Measurements from ENCODE around the gene CRACR2A. TPM values are rescaled to one million over a fixed set of nuclear protein-coding genes. Genes with fewer than 3 reads are reported as not detected.
A peak's percentile ranks its signal among the peaks of the same experiment; 100 is the strongest.

CRACR2A gene
- polyA plus RNA-seq, 3 donors = 2.8 to 10.7 (median 5.8) TPM

- H2AFZ ChIP-seq (ENCODE audit: insufficient read depth, low read depth, low read length, poor library complexity, severe bottlenecking) = peak overlapping the region; percentile 71
- Mint-ChIP-seq H3K36me3 (peaks cover 0 to 19% of the 10 kb centered on the region in 2 donors), H3K4me3 (peak overlapping the region; percentile 77 to 93), H3K4me1 (peaks cover 52% of the 10 kb centered on the region), H3K9me3 (peaks cover 0 to 1% (median 0%) of the 10 kb centered on the region in 7 donors), H3K27ac (peak overlapping the region; percentile 92 to 98 (median 94)), H3K27me3 (ENCODE audit: low read depth in 3 of 3) (peaks cover 0 to 6% (median 3%) of the 10 kb centered on the region in 3 donors)
- H4K20me1 ChIP-seq (ENCODE audit: insufficient read depth, low read length) = no peaks in the 10 kb centered on the region
- TF ChIP-seq CTCF (IDR thresholded peaks at IDR 0.05) = no peak
- peak overlapping the region; percentile 97 for H3K4me2 ChIP-seq (replicated peaks; ENCODE audit: extremely low read depth, low read length, poor library complexity, severe bottlenecking)
- intact Hi-C loops (cut with micrococcal nuclease) = loop anchor here in 1 of 2 donors (5.0 kb wide), 1 partner anchor 90 kb away; no protein-coding TSS in a partner anchor
- no peaks in the 10 kb centered on the region for H3K9me3 ChIP-seq (replicated peaks in 1 of 2; ENCODE audit: control insufficient read depth in 1 of 2, insufficient read depth in 1 of 2, low read length in 2 of 2)
- peak overlapping the region; percentile 90 for H3K9ac ChIP-seq (ENCODE audit: insufficient read depth, low read length, poor library complexity, severe bottlenecking)
- H3K27ac ChIP-seq (ENCODE audit: low read depth in 1 of 2, low read length in 2 of 2) = peak overlapping the region; percentile 95
- H3K27me3 ChIP-seq (ENCODE audit: control insufficient read depth in 2 of 2, insufficient read depth in 2 of 2, low read length in 2 of 2) = no peaks in the 10 kb centered on the region
- WGBS (ENCODE audit: insufficient coverage) = 3% methylated on average over 16 of the region's 18 CpGs
- peaks cover 0 to 9% of the 10 kb centered on the region in 2 donors for H3K36me3 ChIP-seq (replicated peaks in 1 of 2; ENCODE audit: control insufficient read depth in 1 of 2, insufficient read depth in 2 of 2, low read length in 2 of 2)
- peak; percentile 55 to 68 (median 64) for DNase-seq
- peaks cover 46% of the 10 kb centered on the region for H3K79me2 ChIP-seq (ENCODE audit: insufficient read depth, low read length)
- peaks cover 35 to 49% of the 10 kb centered on the region in 2 donors for H3K4me1 ChIP-seq (ENCODE audit: control insufficient read depth in 1 of 2, insufficient read depth in 2 of 2, low read length in 2 of 2)
- peak overlapping the region; percentile 77 to 88 (median 87) for H3K4me3 ChIP-seq (replicated peaks in 1 of 3; ENCODE audit: low read depth in 2 of 3, low read length in 3 of 3)
Observed at GRCh38 chr12:3752096-3752709, 706 bp downstream of the CRACR2A start.

GRCh38 chr12:3751151-3752095, 1.5 kb downstream of the CRACR2A start:
- peak overlapping the region; percentile 77 to 93 for H3K4me3 Mint-ChIP-seq
- Histone ChIP-seq H3K79me2 (ENCODE audit: insufficient read depth, low read length) (peaks cover 53% of the 10 kb centered on the region), H3K4me2 (replicated peaks; ENCODE audit: extremely low read depth, low read length, poor library complexity, severe bottlenecking) (peak overlapping the region; percentile 97), H4K20me1 (ENCODE audit: insufficient read depth, low read length) (no peaks in the 10 kb centered on the region), H3K27me3 (ENCODE audit: control insufficient read depth in 2 of 2, insufficient read depth in 2 of 2, low read length in 2 of 2) (no peaks in the 10 kb centered on the region), H3K9me3 (replicated peaks in 1 of 2; ENCODE audit: control insufficient read depth in 1 of 2, insufficient read depth in 1 of 2, low read length in 2 of 2) (peaks cover 2 to 6% of the 10 kb centered on the region in 2 donors), H3K4me3 (replicated peaks in 1 of 3; ENCODE audit: low read depth in 2 of 3, low read length in 3 of 3) (peak overlapping the region in 2 of 3 experiments; percentile 87 to 88), H3K27ac (ENCODE audit: low read depth in 1 of 2, low read length in 2 of 2) (peak overlapping the region; percentile 95), H3K4me1 (ENCODE audit: control insufficient read depth in 1 of 2, insufficient read depth in 2 of 2, low read length in 2 of 2) (peaks cover 35 to 49% of the 10 kb centered on the region in 2 donors), H3K9ac (ENCODE audit: insufficient read depth, low read length, poor library complexity, severe bottlenecking) (peak overlapping the region; percentile 90), H3K36me3 (replicated peaks in 1 of 2; ENCODE audit: control insufficient read depth in 1 of 2, insufficient read depth in 2 of 2, low read length in 2 of 2) (peaks cover 0 to 17% of the 10 kb centered on the region in 2 donors), H2AFZ (ENCODE audit: insufficient read depth, low read depth, low read length, poor library complexity, severe bottlenecking) (peak overlapping the region; percentile 71)
- 86% methylated on average over 7 of the region's 15 CpGs for WGBS (ENCODE audit: insufficient coverage)
- H3K27me3 Mint-ChIP-seq (ENCODE audit: low read depth in 3 of 3) = peaks cover 0 to 6% (median 1%) of the 10 kb centered on the region in 3 donors
- TF ChIP-seq CTCF (IDR thresholded peaks at IDR 0.05) = no peak
- intact Hi-C loops (cut with micrococcal nuclease) = loop anchor here in 1 of 2 donors (5.0 kb wide), 1 partner anchor 89 kb away; no protein-coding TSS in a partner anchor
- H3K9me3 Mint-ChIP-seq = peaks cover 1 to 6% (median 4%) of the 10 kb centered on the region in 7 donors
- peaks cover 47% of the 10 kb centered on the region for H3K4me1 Mint-ChIP-seq
- H3K27ac Mint-ChIP-seq = peak overlapping the region; percentile 92 to 98 (median 94)
- H3K36me3 Mint-ChIP-seq = peaks cover 7 to 27% of the 10 kb centered on the region in 2 donors
- no peak for DNase-seq

Measured in CD14-positive monocyte (primary cell).